GM19238 (cell line): ENCODE results near the gene DSCAM.

Source experiments
- DNase-seq: peaks from one replicate; pipeline ENCODE4 v3.0.0; 2011; ENCODE audit warnings: low spot score; ENCODE audit not compliant: insufficient read length

The DSCAM gene

DNA sequence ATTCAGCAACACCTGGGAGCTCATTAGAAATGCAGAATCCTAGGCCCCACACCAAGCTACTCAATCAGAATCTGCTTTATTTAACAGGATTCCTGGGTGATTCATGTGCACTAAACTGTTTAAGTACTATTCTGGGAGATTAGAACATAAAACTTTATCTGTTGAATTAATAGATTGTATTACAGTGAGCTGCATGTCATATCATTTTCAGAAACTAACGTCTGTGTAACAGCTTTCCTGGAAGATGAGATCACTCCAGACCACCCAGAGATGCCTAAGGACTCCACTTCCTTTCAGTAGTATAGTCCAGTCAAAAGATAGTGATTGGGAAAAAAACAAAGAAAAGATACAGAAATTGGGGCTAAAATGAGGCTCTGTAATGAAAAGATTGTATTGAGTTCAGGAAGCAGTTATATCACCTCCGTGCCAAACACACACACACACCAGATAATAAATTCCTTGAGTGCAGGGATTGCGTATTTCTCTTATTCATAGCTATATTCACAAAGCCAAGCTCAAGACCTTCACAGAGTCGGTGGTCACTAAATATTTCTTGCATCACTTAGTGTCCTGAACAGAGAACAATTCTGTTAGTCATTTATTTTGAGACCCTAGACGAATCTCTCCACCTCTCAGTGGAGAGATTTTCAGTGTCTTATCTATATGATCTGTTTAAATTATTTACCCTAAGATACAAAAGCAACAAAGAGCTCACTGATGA is 178.2 kb downstream of the DSCAM start:
- DNase-seq: no peak

DNA sequence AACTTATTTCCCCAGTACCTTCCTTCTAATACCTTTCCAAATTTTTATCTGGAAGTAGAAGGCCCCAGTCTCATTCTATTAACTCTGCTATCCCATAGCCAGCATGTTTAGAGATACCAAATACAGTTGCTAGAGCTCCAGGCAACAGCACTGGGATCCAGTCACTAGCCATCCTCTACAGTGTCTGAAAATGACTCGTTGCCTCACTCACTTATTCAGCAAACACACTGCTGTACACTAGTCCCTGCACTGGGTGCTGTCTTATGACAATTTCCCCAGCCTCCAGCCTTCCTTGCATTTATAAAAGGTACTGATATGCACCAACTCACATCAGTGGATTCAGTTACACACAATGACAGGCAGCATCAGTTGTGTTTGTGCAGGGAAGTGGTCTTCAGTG is 179.0 kb downstream of the DSCAM start:
- DNase-seq: no peak

DNA sequence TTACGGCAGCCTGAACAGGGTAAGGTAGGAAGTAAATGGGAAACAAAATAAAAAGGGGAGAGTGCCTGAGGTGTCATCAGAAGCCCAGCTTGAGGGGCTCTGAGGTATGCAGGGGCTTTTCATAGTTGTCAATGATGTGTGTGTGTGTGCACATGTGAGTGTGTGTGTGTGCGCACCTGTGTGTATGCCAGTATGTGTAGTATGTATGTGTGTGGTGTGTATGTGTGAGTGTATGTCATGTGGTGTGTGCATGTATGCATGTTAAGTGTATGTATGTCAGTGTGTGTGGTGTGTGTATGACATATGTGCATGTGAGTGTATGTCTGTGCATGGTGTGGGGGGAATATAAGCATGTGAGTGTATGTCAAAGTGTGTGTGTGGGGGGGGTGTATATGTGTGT is 184.1 kb downstream of the DSCAM start:
- DNase-seq: no peak

DNA sequence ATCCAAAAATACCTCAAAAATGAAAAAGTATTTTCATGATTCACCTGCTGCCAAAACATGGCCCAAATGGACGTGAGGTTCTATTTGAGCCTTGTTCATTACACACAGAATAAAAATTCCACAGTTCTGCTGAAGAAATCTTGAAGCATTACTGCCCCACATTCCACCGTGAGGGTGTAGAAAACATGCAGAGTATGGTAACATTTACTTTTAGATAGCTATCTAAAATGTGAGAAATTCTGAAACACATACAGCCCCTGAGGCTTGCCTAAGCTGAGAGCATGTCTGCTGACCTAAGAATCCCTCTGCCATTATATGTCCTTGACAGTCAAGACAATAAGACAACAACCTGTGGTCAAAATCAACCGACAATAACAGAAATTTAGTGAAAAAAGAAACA is 186.5 kb downstream of the DSCAM start:
- DNase-seq: no peak

DNA sequence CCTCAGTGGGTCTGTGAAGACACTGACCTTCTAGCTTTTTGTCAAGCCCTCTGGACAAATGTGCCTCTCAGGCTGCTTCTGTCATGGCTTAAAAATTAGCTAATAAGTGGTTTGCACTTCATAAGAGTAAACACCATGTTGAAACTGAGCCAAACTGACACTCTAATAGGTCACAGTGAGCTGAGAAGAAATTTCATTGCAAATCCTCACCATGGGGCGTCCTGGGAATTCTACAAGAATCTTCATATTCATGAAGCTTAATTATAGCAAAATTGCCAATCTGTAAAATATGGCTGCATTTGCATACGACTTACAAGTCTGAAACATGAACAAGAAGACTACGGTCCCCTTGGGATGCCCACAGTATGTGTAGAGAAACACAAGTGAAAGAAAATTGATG is 188.6 kb downstream of the DSCAM start:
- DNase-seq: no peak

DNA sequence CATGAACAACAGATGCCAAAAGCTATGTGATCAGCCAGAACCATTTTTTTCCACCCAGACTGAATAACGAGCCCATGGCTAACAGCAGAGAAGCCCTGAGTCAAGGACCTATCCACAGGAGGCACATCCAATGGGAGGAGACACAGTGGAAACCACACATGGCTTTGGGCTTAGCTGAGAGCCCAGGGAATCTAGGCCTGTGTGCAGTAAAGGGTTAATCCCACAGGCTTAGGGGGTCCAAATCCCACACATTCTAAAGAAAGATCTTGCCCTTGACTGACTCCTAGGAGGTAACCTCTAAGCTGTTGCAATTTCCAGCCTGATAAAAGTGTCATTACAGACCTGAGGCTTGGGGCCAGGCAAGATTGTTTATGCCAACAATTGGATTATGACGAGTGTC is 194.5 kb downstream of the DSCAM start:
- DNase-seq: no peak

DNA sequence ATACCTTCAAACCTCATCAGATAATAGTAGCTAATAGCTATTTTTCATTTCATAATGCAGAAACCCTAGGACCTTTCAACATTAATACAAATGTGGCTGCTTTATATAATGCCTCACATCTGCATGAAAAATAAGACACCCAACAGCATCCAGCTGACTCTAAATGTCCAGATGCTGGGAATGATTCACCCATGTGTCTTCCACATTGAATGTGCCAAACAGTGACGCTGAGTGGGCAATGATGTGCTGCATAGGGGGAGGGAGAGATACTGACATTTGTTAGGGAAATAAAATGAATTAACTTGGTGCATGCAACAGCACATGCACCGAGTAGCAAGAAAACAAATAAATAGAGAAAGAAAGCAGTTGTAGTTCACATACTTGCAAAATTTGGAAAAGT is 199.3 kb downstream of the DSCAM start:
- DNase-seq: no peak

DNA sequence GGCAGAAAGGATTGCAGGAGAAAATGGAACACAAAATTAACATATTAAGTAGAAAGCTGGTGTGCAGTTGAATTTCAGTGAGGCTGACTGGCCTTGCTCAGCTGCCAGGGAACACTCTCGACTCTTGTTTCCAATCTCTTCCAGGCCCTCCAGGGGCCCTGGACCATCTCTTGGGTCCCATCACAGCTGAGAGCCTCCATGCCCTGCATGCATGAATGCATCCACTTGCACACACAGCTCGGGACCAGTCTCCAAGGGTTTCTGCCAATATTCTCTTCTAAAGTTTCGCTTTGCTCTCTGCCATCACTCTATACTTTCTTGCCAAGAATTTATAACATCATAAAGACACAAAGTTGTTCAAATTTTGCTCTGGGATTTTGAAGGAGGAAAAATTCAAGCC is 200.3 kb downstream of the DSCAM start:
- no peak for DNase-seq

DNA sequence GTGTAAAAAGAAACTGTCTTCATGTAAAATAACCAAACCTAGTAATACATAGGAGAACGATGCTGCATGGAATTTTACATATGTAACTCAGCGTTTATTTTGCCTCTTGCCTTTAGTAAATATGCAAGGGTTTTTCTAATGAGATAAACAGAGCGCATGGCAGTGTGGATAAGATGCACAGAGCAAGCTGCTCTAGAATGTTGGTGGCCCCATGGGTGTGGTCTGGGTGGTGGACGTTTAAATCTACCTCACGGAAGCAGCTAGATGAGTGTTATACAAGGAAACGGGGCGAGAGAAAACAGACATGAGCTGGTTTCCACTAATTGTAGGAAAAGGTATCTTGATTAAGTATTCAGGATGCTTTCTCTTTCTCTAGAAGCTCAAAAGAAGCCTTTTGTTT is 205.9 kb downstream of the DSCAM start:
- no peak for DNase-seq

DNA sequence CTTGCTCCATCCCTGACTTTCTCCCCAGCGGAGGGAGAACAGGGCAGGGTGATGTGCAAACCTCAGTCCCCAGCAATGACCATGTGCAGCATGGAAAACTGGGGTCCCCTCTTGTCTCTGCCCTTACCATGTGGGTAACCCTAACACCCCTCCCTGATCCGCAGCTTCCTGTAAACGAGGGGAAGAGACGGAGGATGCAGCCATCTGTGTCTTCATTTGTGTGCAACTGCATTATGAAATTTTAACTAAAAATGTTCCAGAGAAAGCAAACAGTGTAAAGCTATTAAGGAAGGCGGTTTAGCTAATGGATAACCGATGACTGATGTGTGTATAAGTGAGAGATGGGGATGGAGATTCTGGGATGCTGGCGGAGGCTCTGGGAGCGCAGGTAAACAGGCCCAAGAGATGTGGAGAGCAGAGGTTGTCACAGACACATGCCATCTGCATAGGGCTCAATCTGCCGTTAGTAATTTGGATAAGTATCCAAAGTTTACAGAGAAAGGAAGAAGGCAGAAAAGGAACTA is 206.6 kb downstream of the DSCAM start:
- DNase-seq: no peak

DNA sequence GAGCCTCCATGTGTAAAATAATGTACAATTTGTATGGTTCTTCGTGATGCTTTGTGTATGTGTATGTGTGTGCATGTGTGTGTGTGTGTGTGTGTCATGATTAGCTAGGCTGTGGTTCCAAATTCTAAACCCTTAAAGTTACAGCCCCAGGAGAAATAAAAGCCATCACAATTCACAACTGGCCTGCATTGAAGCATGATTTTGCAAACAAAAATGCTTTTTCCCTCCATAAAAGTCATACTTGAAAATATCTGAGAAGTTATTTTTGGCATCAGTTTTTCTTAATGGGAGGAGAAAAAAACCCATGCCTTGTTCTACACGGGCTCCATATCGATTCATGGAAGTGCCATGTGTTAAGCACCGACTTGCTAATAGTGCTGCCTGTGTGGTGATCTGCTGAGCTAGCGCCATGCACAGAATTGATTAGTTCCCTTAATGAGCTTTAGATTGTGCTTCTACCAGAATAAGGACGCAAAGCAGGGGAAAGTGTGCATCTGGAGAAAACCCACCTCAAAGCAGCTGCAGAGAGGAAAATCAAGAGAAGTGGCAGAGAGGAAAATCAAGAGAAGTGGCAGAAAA is 207.3 kb downstream of the DSCAM start:
- DNase-seq: no peak

DNA sequence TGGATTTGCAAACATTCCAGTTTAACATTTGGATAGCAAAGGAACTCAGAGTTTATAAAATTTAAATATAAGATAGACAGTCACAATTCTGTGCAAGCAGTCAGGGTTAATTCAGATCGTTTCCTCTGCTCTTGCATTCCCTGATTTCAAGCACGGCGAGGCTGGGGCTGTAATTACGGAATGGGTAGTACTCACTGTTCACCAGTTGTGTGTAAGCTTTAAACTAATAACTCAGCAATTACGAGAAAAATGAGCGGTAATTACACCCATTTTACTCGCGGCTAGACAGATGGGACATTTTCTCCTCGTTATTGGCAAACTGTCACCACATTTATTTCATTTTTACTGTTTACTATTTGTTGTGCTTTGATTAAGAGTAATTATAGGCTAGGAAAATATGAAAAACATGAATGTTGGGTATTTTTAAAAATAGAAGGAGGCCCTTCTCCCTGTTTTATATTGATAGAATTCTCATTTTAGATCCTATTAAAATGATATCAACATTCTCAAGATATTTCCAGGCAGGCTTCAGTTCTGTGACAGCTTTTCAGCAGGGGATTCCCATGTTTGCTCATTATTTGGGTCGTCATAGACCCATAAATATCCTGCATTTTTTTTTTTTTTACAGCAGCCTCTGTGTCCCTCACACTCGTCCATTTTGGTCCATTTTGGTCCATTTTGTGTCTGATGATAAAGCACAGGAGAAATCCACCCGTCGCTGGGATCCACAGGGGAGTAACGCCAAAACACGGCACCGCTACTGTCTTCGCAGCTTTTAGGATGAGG is 208.3 kb downstream of the DSCAM start:
- DNase-seq: no peak

DNA sequence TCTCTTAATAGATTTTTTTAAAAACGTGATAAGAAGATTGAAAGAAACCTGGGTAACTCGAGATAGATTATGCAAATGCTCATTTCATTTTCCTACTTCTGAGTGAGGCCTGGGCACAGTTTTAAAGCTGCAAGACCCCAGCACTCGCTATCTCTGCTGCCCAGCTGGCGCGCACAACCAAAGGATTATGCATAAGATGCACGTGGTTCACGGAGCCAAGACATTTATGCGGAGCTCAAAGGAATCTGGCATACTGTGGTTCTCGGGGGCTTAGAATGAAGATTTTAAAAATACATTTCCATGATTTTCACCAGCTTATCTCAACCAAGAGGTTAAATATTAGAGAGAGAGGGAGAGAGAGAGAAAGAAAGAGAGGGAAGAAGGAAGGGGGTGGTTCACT is 210.9 kb downstream of the DSCAM start:
- DNase-seq: no peak

DNA sequence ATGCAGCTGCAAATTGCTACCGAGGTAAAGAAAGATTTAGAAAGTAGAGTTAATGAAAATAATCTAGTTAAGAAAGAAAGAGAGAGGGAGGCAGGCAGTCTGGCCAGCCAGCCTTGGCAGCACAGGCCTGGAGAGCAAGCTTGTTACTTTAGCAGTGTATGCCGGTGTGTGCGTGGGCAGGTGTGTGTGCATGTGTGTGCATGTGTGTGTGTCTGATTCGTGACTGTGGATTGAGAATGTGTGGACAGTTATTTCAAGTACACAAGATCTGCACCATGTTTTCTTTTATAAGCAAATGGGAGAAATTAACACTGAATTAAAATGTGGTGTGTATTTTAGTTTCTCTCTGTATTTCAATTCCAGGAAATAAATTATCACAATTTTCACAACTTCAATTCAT is 211.6 kb downstream of the DSCAM start:
- DNase-seq: no peak

DNA sequence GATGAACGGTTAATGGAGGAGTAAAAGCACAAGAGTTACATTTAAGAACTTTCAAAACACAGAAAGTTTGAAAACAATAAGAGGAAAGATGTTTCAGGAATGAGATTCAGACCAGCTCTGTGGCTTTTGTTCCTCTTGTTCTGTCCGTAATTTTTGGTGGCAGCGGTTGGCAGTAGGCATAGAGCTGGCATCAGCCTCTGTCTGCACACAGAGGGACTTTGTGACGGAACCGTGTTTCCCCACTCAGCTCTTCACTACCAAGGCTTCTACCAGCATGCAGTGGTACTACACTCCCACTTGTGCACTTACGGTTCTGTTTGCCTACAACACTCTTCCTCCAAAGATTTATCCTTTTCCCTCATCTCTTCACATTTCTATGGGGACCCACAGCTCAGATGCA is 212.8 kb downstream of the DSCAM start:
- no peak for DNase-seq

DNA sequence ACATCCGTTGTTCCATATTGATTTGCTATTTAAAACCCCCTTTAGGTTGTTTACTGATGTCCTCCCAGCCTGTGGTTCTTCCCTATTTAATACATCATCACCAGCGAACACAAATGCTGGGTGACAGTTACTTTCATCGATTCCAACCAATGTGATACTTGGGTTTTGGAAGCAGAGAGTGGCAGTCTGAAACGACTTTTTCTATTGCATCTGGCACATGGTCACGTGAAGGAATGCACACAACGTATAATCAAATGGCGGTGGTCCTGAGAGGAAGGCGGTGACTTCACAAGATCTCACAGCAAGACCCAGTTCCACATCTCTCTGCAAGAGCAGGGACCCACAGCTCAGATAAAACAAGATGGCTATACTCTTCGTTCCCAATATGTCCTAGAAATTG is 213.9 kb downstream of the DSCAM start:
- no peak for DNase-seq

DNA sequence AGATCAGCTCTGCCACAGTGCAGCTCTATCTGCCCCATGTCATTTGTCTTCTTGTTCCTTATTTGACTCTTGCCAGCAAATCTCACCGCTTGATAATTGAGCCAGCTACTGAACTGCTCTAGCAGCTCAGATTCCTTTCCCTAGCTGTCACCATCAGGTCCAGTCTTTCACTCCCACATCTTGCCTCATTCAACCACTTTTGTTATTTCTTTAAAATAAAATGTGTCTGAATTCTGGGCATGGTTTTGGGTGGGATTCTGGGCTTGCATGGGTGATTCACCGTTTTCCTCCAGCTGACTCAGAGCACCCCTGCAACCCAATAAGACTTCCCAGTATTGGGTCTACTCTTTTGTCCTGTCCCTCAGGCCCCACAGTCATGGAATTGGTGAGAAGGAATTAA is 215.7 kb downstream of the DSCAM start:
- no peak for DNase-seq

DNA sequence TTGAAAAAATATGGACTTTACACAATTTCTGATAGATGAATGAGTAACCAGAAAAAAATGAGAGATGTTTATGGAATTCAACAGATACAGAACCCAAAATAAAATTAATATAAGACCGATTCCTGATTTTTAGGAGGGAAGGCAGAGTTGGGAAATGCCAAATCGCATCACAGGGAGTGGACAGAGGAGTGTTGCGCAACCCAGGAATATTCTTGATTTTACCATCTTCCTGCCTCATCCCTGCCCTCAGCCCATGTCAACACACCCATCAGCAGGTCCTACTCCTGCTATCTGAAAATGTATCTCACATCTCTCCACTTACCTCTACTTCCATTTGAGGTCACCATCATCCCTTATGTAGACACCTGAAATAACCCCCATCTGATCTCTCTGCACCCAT is 221.0 kb downstream of the DSCAM start:
- no peak for DNase-seq

DNA sequence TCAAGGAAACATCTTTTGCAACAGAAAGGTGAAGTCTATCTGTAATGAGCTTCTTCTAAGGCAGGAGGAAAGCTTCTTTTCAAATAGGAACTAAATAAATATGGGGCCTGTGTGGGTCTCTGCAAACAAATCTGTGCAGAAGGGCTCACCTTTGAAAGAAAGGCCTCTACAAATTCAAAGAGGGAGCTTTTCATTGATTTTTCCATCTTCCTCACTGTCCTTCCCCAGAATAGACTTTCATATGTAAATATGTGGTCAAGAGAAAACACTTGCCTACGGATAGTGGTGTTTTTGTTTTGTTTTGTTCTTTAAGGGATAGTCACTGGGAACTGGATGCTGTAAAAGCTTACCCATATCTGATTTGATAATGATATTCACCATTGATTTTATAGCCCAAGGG is 223.4 kb downstream of the DSCAM start:
- no peak for DNase-seq

DNA sequence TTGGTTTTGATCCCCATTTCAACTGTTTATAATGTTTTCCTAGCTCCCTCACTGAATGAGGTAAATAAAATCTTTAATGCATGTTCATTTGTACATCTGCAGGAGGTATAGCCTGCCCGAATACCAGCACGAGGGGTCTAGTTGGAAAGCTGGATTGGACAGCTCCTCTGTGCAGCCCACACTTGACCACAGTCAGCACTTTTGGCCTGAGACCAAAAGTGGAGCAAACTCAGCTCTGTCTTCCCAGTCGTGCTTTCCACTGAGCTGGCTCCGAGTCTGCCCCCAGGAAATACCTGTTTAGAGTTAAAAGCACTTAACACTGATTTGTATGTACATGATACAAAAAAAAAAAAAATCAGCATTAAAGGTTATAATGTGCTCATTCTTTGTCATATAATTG is 224.4 kb downstream of the DSCAM start:
- DNase-seq: no peak

DNA sequence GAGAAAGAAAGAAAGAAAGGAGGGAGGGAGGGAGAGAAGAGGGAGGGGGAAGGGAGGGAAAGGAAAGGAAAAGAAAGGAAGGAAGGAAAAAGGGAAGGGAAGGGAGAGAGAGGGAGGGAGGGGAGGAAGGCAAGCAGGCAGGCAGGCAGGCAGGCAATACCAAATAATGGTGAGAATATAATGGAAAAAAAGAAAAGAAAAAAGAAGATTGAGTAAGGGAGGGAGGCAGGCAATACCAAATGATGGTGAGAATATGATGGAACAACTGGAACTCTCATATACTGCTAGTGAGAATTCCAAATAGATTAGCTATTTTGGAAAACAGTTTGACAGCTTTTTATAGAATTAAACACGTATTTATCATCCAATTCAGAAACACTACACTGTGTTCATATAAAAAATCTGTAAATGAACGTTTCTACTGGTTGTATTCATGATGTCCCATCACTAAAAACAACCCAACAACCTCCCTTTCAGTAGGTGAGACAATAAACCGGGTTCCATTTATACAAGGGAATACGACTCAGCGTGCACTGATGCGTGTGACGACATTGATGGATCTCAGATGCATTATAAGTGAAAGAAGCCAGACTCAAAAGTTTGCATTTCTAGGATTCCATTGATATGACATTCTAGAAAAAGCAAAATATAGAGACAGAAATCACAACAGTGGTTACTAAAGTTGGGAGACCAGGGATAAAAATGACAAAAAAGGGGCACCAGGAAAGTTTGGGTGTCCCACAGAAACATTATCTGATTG is 226.4 kb downstream of the DSCAM start:
- DNase-seq: no peak
